Fibroblast of villous mesenchyme (primary cell): ENCODE measurements around the gene RAB33A. TPM values are rescaled to one million over a fixed set of nuclear protein-coding genes. Genes with fewer than 3 reads are reported as not detected.

Experiments used
- DNase-seq: peaks from one replicate; pipeline ENCODE4 v3.0.0-alpha.2; 2010; ENCODE audit warnings: low read depth
- H3K4me3 ChIP-seq: 2 replicates; pipeline ENCODE4 v1.5.1; 2011; ENCODE audit warnings: low read depth, mild to moderate bottlenecking, low read length
- total RNA-seq: library from RNA; depleted of rRNA; stranded (reverse); fragments of >200 nt; gene quantifications from 2 replicates; pipeline ENCODE4 v1.2.3, GENCODE V29; 2012
- TF ChIP-seq, protein P1 (sequence below): IDR thresholded peaks from 2 replicates; pipeline ENCODE4 v1.5.1; 2012; ENCODE audit warnings: low read depth, mild to moderate bottlenecking, low read length; ENCODE audit not compliant: insufficient read depth

Gene RAB33A
- total RNA-seq, 1 donor = 1.3 TPM

DNA sequence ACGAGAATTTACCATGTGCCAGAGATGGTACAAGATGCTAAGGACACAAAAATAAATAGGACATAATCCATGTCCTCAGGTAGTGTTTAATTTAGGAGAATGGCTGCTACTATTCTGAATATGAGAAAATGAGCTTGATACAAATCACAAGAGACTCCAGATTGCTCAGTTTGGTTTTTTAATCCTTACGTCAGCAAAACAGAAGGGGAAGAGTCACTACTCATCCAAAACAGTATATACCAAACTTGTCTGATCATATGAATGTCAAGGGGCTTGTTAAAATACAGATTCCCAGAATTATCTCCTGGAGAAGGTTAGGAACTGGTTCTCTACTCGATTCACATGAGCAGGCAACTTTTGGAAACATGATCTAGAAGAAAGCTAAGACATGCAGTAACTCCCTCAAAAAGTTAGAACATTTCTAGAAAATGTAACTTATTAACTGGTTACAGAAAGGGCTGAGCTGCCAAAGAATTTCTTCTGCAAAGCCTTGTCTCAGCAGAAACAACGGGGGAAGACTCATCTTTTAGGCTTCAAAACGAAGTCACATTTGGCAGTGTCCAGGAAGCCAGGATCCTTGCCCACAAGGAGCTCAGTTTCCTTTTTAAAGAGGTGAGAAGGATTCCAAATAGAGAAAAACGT, 9.5 kb upstream of the RAB33A start:
- no peak for DNase-seq
- TF ChIP-seq, protein P1, sequence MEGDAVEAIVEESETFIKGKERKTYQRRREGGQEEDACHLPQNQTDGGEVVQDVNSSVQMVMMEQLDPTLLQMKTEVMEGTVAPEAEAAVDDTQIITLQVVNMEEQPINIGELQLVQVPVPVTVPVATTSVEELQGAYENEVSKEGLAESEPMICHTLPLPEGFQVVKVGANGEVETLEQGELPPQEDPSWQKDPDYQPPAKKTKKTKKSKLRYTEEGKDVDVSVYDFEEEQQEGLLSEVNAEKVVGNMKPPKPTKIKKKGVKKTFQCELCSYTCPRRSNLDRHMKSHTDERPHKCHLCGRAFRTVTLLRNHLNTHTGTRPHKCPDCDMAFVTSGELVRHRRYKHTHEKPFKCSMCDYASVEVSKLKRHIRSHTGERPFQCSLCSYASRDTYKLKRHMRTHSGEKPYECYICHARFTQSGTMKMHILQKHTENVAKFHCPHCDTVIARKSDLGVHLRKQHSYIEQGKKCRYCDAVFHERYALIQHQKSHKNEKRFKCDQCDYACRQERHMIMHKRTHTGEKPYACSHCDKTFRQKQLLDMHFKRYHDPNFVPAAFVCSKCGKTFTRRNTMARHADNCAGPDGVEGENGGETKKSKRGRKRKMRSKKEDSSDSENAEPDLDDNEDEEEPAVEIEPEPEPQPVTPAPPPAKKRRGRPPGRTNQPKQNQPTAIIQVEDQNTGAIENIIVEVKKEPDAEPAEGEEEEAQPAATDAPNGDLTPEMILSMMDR = no peak

DNA sequence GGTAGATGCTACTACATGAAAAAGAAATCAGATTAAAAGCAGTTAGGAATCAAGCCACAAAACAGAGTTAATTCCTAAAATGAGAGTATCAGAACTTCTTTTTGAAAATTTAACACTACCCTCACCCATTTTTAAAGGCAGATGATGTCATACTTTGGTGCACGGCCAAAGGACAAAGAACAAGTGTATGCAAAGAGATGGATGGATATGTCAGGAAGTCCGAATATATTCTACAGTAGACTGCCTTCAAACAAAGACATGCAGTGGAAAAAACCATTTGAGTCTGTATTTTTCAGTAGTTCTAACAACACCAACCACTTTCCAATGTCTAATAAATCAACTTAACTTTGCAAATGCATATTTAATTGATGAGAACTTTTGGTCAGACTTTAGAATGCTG, 8.4 kb upstream of the RAB33A start:
- DNase-seq = no peak
- TF ChIP-seq, protein P1 = no peak
- no peak overlapping the region for H3K4me3 ChIP-seq

More for the DNA sequence above, 9.5 kb upstream of the RAB33A start:
- H3K4me3 ChIP-seq = no peak overlapping the region

- peak overlapping the region; percentile 75 for H3K4me3 ChIP-seq
- TF ChIP-seq, protein P1 = no peak
- peak; percentile 58 for DNase-seq
Measured at GRCh38 chrX:130165181-130165702, 6.5 kb upstream of the RAB33A start.

DNA sequence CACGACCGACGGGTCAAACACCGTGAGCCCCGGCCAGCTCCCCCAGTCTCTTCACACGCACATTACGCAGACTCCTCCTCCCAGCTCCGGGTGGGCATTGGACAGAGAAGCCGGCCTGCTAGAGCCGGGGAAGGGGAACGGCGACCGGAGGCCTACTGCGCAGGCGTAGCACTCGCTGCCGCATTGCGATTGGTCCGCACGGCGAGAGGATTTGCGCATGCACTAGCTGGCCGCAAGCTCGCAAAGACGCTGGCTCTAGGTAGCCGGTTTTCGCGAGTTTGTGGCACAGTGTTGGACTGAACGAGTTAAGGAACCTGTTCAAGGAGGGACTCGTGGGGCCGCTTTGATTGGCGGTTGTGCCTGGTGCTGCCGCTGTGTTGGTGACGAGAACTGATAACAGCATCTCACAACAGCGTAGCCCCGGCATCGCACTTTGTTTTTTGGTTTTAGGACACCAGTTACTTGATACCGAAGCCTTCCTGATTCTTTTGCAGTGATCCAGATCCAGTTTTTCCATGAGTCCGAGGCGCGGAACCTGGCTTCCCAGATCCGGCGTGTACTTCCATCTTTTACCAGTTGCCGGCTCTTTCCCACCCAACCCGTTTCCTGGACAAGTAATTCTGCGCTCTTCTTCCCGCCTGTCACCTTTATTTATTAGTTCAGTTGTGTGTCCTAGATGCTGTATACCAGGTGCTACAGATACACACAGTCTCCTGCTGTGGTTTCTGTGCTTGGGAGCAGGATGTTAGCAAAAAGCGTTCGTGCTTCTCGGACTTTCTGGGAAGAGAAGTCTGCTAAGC, 5.9 kb upstream of the RAB33A start, which contains the start of gene AIFM1:
Gene AIFM1, minus strand, starts transcription at position 139 of the 800 bp plus-strand sequence. CDS start 185 bp downstream, outside the sequence.
- TF ChIP-seq, protein P1 = no peak
- peak; percentile 95 for DNase-seq
- H3K4me3 ChIP-seq = peak within 1 kb of the TSS; percentile 75

- TF ChIP-seq, protein P1 = no peak
Measured at GRCh38 chrX:130166503-130166777, 5.3 kb upstream of the RAB33A start.

DNA sequence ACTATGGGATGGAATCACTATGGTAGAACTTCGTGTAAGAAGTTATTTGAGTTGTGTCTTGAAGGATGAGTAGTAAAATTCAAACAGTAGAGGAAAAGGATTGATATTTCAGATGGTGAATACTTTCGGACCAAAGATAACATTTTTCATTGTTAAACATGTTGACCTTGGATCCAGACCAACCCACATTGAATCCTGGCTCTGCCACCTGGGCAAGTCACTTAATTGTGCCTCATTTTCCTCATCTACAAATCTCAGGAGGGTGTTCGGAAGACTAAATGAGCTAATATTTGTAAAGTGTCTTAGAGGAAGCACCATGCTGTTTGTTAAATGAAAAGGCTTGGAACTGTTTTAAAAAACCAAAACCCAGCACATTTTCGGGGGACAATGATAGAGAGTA, 4.7 kb upstream of the RAB33A start:
- peak overlapping the region; percentile 75 for H3K4me3 ChIP-seq
- TF ChIP-seq, protein P1 = no peak
- no peak for DNase-seq

More at GRCh38 chrX:130166503-130166777, 5.3 kb upstream of the RAB33A start:
- no peak for DNase-seq
- H3K4me3 ChIP-seq = peak overlapping the region; percentile 75
